C4-2B (cell line): ENCODE data around the gene NCOA3.

ENCODE experiments used
- H3K27ac ChIP-seq: fragments of 450-650 bp; 2 replicates; pipeline ENCODE4 v1.5.1; 2017
- ZFX ChIP-seq: fragments of 450-650 bp; IDR thresholded peaks from 2 replicates; pipeline ENCODE4 v1.6.1; 2017
- TF ChIP-seq, protein P1 (sequence below): fragments of 450-650 bp; conservative IDR thresholded peaks from 2 replicates; pipeline ENCODE4 v1.5.1; 2017; ENCODE audit warnings: mild to moderate bottlenecking

The NCOA3 gene

DNA sequence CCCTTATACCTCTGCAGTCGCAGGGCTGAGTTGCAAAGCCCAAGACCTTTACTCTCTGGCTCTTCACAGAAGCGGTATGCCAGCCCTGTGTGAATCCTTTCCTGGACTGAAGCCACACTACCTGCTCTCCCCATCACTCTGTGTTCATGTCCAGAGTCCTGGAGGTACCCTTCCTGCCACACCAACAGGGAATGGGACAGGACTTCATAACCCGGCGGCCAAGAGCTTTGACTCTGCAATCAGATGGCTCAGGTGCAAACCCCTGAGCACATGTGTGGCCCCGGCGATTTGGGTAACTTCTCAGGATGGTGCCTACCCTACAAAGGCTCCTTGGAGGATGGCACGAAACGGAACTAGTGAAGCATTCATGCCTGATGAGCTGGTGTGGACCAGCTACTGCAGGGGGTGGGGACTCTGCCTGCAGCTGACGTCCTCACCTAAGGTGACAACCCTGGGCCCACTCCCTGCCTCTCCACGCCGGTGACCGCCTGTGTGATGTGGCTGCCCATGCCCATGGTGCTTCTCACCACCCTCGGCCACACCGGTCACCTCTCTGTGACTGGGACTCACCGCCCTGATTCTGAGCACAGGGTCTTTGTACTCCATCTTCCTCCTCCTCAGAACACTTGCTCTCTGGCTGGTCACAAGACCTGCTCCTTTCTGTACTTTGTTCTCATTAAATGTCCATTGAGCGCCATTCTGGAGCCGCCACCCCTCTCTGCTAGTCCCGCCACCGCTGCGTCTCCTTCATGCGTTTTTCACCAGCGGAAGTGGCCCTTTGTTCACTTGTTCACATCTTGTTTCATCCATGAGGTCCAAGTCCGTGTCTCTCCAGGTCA, 166.8 kb downstream of the NCOA3 start:
- no peak for TF ChIP-seq ZFX
- TF ChIP-seq, protein P1, sequence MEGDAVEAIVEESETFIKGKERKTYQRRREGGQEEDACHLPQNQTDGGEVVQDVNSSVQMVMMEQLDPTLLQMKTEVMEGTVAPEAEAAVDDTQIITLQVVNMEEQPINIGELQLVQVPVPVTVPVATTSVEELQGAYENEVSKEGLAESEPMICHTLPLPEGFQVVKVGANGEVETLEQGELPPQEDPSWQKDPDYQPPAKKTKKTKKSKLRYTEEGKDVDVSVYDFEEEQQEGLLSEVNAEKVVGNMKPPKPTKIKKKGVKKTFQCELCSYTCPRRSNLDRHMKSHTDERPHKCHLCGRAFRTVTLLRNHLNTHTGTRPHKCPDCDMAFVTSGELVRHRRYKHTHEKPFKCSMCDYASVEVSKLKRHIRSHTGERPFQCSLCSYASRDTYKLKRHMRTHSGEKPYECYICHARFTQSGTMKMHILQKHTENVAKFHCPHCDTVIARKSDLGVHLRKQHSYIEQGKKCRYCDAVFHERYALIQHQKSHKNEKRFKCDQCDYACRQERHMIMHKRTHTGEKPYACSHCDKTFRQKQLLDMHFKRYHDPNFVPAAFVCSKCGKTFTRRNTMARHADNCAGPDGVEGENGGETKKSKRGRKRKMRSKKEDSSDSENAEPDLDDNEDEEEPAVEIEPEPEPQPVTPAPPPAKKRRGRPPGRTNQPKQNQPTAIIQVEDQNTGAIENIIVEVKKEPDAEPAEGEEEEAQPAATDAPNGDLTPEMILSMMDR = no peak
- H3K27ac ChIP-seq = no peak overlapping the region

DNA sequence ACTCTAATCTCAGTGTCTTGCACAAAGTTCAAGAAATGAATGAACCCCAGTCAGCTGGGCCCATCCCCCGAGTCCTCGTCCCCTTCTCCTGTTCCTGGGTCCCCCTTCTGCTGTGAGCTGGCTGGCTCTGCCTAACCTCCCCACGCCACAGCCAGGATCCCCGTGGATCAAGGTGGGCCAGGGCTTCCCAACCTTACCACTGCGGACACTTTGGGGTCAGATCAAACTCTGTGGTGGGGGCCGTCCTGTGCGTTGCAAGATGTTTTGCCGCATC, 167.4 kb downstream of the NCOA3 start:
- TF ChIP-seq ZFX = no peak
- TF ChIP-seq, protein P1 = no peak
- H3K27ac ChIP-seq = no peak overlapping the region

DNA sequence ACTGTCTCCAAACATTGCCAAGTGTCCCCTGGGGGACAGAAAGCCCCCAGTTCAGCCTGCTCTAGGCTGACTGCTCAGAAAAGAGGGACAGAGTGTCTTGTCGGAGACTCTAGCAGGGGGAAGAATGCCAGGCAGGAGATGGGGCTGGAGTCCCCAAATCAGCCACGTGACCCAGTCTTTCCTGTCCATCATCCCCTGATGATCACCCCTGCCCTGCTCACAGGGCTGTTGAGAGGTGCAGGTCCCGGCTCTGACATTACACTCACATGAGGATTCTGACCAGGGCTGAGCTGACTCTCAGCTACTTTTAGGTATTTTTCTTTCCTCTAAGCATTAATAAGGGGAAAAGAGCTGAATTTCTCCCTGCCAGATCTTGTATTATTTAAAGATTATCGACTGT, 167.8 kb downstream of the NCOA3 start:
- TF ChIP-seq ZFX = no peak
- TF ChIP-seq, protein P1 = no peak
- no peak overlapping the region for H3K27ac ChIP-seq

DNA sequence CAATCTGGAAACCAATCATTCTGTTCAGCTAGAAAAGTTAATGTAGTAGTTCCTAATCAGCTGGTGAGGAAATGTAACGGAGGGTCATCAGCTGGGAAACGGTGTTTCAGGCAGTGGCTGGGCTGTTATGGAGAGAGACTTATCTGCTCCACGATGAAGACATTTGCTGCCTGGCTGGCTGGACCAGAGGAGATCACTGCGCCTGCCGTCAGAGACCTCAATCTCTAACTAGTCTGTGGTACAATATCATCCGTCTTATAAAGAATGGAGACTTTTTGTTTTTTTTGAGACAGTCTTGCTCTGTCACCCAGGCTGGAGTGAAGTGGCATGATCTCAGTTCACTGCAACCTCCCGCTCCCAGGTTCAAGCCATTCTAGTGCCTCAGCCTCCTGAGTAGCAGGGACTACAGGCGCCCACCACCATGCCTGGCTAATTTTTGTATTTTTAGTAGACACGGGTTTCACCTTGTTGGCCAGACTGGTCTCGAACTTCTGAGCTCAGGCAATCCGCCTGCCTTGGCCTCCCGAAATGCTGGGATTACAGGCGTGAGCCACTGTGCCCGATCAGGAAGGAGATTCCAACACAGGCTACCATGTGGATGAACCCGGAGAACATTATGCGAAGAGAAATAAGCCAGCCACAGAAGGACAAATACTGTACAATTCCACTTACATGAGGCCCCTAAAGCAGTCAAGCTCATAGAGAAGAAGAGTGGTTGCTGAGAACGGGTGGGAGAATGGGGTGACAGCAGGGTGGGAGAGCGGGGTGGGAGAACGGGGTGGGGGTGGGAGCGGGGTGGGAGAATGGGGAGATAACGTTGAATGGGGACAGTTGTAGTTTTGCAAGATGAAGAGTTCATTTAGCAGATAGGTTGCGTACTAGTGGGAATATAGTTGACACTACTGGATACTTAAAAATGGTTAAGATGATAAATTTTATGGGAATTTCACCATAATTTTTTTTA, 168.5 kb downstream of the NCOA3 start:
- TF ChIP-seq, protein P1 = no peak
- TF ChIP-seq ZFX = no peak
- H3K27ac ChIP-seq = no peak overlapping the region

DNA sequence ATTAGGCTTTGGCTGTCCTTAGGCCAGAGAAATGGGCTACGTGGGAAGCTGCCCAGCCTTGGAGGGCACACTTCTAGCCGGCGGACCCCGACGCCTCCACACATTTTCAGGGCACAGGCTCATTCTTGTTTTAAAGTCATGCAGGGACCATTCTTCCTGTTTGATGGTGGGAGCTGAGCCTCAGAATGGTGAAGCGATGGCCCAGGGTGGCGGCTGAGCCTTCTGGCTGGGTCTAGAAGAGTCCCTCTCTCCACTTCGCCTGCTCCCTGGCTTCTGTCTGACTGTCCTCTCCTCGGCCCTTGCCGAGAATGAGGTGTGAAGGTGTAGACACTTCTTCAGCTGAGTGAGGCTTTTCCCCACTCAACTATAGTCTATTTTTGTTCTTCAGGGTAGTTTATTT, 169.2 kb downstream of the NCOA3 start:
- H3K27ac ChIP-seq = no peak overlapping the region
- TF ChIP-seq ZFX = no peak
- TF ChIP-seq, protein P1 = no peak

DNA sequence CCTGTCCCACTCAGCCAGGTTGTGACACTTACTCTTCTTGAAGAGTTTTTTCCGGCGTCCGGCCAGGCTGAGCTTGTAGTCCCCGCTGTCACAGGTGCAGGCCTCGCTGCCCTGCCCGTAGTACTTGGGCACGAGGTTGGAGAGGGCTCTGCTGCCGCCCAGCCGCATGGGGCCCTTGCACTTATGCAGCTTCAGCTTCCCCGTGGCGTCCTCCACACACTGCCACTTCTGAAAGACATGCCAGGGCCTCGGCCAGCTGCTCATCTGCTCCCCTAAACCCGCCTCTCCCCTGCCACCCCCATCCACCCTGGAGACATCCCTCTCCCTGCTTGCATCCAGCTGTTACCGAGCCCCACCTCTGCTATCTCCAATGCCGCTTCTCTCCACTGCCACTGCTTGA, 170.5 kb downstream of the NCOA3 start:
- no peak overlapping the region for H3K27ac ChIP-seq
- TF ChIP-seq, protein P1 = no peak
- no peak for TF ChIP-seq ZFX
